Activated T-cell treated with anti-CD3 and anti-CD28 coated beads, Interleukin-2, amount 50 U/mL, for 24 hours (primary cell): Measurements from ENCODE around the gene NDUFA9.
A peak's percentile ranks its signal among the peaks of the same experiment; 100 is the strongest.

Source experiments
- DNase-seq: peaks from one replicate; pipeline ENCODE4 v3.0.0-alpha.2; 2020
- H3K27ac Mint-ChIP-seq: 2 replicates; pipeline ENCODE4 v1.8.0; 2020; ENCODE audit warnings: mild to moderate bottlenecking, mixed read lengths
- H3K27me3 Mint-ChIP-seq: 2 replicates; pipeline ENCODE4 v1.8.0; 2020; ENCODE audit warnings: mixed read lengths
- H3K36me3 Mint-ChIP-seq: 2 replicates; pipeline ENCODE4 v1.8.0; 2020; ENCODE audit warnings: low read depth, mixed read lengths
- H3K4me1 Mint-ChIP-seq: 2 replicates; pipeline ENCODE4 v1.8.0; 2020; ENCODE audit warnings: low read depth, mixed read lengths
- H3K4me3 Mint-ChIP-seq: 2 replicates; pipeline ENCODE4 v1.8.0; 2020; ENCODE audit warnings: mild to moderate bottlenecking, moderate library complexity, mixed read lengths
- H3K9me3 Mint-ChIP-seq: 2 replicates; pipeline ENCODE4 v1.8.0; 2020; ENCODE audit warnings: mixed read lengths

NDUFA9 gene

GRCh38 chr12:4648501-4649357 is at the start of gene NDUFA9, which contains the start of gene AKAP3:
NDUFA9 (plus strand) TSS chr12:4649114; CDS start chr12:4649127, 13 bp downstream.
AKAP3 (minus strand) TSS chr12:4649051; CDS start chr12:4638196, 10,855 bp downstream.
- H3K27me3 Mint-ChIP-seq, result no peaks in the 10 kb centered on the region
- peak within 1 kb of the TSS; percentile 99 for H3K27ac Mint-ChIP-seq
- H3K9me3 Mint-ChIP-seq, result no peaks in the 10 kb centered on the region
- DNase-seq, result peak; percentile 85
- peaks cover 56% of the 10 kb centered on the region for H3K4me1 Mint-ChIP-seq
- H3K4me3 Mint-ChIP-seq, result peak within 1 kb of the TSS; percentile 99
- peaks cover 39% of the 10 kb centered on the region for H3K36me3 Mint-ChIP-seq

GRCh38 chr12:4603421-4603820 is 45.5 kb upstream of the NDUFA9 start:
- Mint-ChIP-seq H3K9me3 (no peaks in the 10 kb centered on the region), H3K4me1 (peaks cover 18% of the 10 kb centered on the region), H3K27me3 (no peaks in the 10 kb centered on the region), H3K4me3 (no peak overlapping the region), H3K36me3 (peaks cover 14% of the 10 kb centered on the region), H3K27ac (no peak overlapping the region)
- DNase-seq, result no peak

GRCh38 chr12:4603946-4604345 is 45.0 kb upstream of the NDUFA9 start:
- Mint-ChIP-seq H3K4me1 (peaks cover 18% of the 10 kb centered on the region), H3K27ac (no peak overlapping the region), H3K4me3 (no peak overlapping the region), H3K36me3 (peaks cover 17% of the 10 kb centered on the region), H3K27me3 (no peaks in the 10 kb centered on the region), H3K9me3 (no peaks in the 10 kb centered on the region)
- DNase-seq, result no peak

GRCh38 chr12:4604684-4605193 is 44.2 kb upstream of the NDUFA9 start:
- Mint-ChIP-seq H3K4me3 (peak overlapping the region; percentile 94), H3K27me3 (no peaks in the 10 kb centered on the region), H3K4me1 (peaks cover 18% of the 10 kb centered on the region), H3K36me3 (peaks cover 23% of the 10 kb centered on the region), H3K27ac (peak overlapping the region; percentile 96), H3K9me3 (no peaks in the 10 kb centered on the region)
- peak; percentile 86 for DNase-seq

GRCh38 chr12:4607056-4607455 is 41.9 kb upstream of the NDUFA9 start:
- Mint-ChIP-seq H3K9me3 (no peaks in the 10 kb centered on the region), H3K4me3 (peak overlapping the region; percentile 30), H3K4me1 (peaks cover 18% of the 10 kb centered on the region), H3K27ac (no peak overlapping the region), H3K27me3 (no peaks in the 10 kb centered on the region), H3K36me3 (peaks cover 43% of the 10 kb centered on the region)
- no peak for DNase-seq

GRCh38 chr12:4609071-4609470 is 39.8 kb upstream of the NDUFA9 start:
- no peak for DNase-seq
- peaks cover 18% of the 10 kb centered on the region for H3K4me1 Mint-ChIP-seq

GRCh38 chr12:4610481-4610880 is 38.4 kb upstream of the NDUFA9 start:
- no peak for DNase-seq
- H3K27ac Mint-ChIP-seq, result peak overlapping the region; percentile 30
- H3K4me1 Mint-ChIP-seq, result peaks cover 14% of the 10 kb centered on the region
- H3K27me3 Mint-ChIP-seq, result no peaks in the 10 kb centered on the region
- H3K4me3 Mint-ChIP-seq, result no peak overlapping the region
- peaks cover 69% of the 10 kb centered on the region for H3K36me3 Mint-ChIP-seq
- no peaks in the 10 kb centered on the region for H3K9me3 Mint-ChIP-seq

More at GRCh38 chr12:4609071-4609470, 39.8 kb upstream of the NDUFA9 start:
- H3K27ac Mint-ChIP-seq, result no peak overlapping the region
- H3K36me3 Mint-ChIP-seq, result peaks cover 61% of the 10 kb centered on the region
- H3K27me3 Mint-ChIP-seq, result no peaks in the 10 kb centered on the region
- H3K4me3 Mint-ChIP-seq, result no peak overlapping the region
- H3K9me3 Mint-ChIP-seq, result no peaks in the 10 kb centered on the region

GRCh38 chr12:4615667-4616066 is 33.2 kb upstream of the NDUFA9 start:
- Mint-ChIP-seq H3K27me3 (no peaks in the 10 kb centered on the region), H3K9me3 (no peaks in the 10 kb centered on the region), H3K36me3 (peaks cover 50% of the 10 kb centered on the region), H3K27ac (no peak overlapping the region), H3K4me3 (no peak overlapping the region), H3K4me1 (no peaks in the 10 kb centered on the region)
- DNase-seq, result no peak

- Mint-ChIP-seq H3K36me3 (peaks cover 2% of the 10 kb centered on the region), H3K4me3 (no peak overlapping the region), H3K9me3 (no peaks in the 10 kb centered on the region), H3K4me1 (no peaks in the 10 kb centered on the region), H3K27ac (no peak overlapping the region), H3K27me3 (peaks cover 19% of the 10 kb centered on the region)
- DNase-seq, result no peak
These were observed 27.4 kb upstream of the NDUFA9 start for GRCh38 chr12:4621511-4621910.

GRCh38 chr12:4626543-4626942 is 22.4 kb upstream of the NDUFA9 start:
- no peak overlapping the region for H3K27ac Mint-ChIP-seq
- H3K36me3 Mint-ChIP-seq, result no peaks in the 10 kb centered on the region
- H3K4me3 Mint-ChIP-seq, result no peak overlapping the region
- DNase-seq, result no peak
- H3K4me1 Mint-ChIP-seq, result no peaks in the 10 kb centered on the region
- H3K9me3 Mint-ChIP-seq, result no peaks in the 10 kb centered on the region
- H3K27me3 Mint-ChIP-seq, result peaks cover 31% of the 10 kb centered on the region

- Mint-ChIP-seq H3K4me1 (no peaks in the 10 kb centered on the region), H3K27me3 (peaks cover 26% of the 10 kb centered on the region)
These were observed 20.5 kb upstream of the NDUFA9 start for GRCh38 chr12:4628406-4628805.

GRCh38 chr12:4630262-4630661 is 18.7 kb upstream of the NDUFA9 start:
- no peaks in the 10 kb centered on the region for H3K36me3 Mint-ChIP-seq
- H3K4me3 Mint-ChIP-seq, result no peak overlapping the region
- H3K27me3 Mint-ChIP-seq, result peaks cover 23% of the 10 kb centered on the region
- DNase-seq, result no peak
- H3K27ac Mint-ChIP-seq, result no peak overlapping the region
- no peaks in the 10 kb centered on the region for H3K4me1 Mint-ChIP-seq
- no peaks in the 10 kb centered on the region for H3K9me3 Mint-ChIP-seq

More at GRCh38 chr12:4628406-4628805, 20.5 kb upstream of the NDUFA9 start:
- Mint-ChIP-seq H3K36me3 (no peaks in the 10 kb centered on the region), H3K9me3 (no peaks in the 10 kb centered on the region), H3K27ac (no peak overlapping the region), H3K4me3 (no peak overlapping the region)
- no peak for DNase-seq

GRCh38 chr12:4643747-4644146 is 5.2 kb upstream of the NDUFA9 start:
- Mint-ChIP-seq H3K27ac (no peak overlapping the region), H3K36me3 (peaks cover 6% of the 10 kb centered on the region), H3K9me3 (no peaks in the 10 kb centered on the region), H3K4me3 (no peak overlapping the region), H3K4me1 (peaks cover 17% of the 10 kb centered on the region), H3K27me3 (no peaks in the 10 kb centered on the region)
- DNase-seq, result no peak

- no peaks in the 10 kb centered on the region for H3K9me3 Mint-ChIP-seq
- H3K4me3 Mint-ChIP-seq, result no peak overlapping the region
- no peaks in the 10 kb centered on the region for H3K27me3 Mint-ChIP-seq
- peaks cover 18% of the 10 kb centered on the region for H3K36me3 Mint-ChIP-seq
- DNase-seq, result no peak
- H3K4me1 Mint-ChIP-seq, result peaks cover 24% of the 10 kb centered on the region
- no peak overlapping the region for H3K27ac Mint-ChIP-seq
These were observed 3.9 kb upstream of the NDUFA9 start for GRCh38 chr12:4645023-4645422.

- H3K27me3 Mint-ChIP-seq, result no peaks in the 10 kb centered on the region
- peaks cover 50% of the 10 kb centered on the region for H3K4me1 Mint-ChIP-seq
- H3K27ac Mint-ChIP-seq, result peak overlapping the region; percentile 99
- peaks cover 33% of the 10 kb centered on the region for H3K36me3 Mint-ChIP-seq
- no peak for DNase-seq
- peak overlapping the region; percentile 99 for H3K4me3 Mint-ChIP-seq
- H3K9me3 Mint-ChIP-seq, result no peaks in the 10 kb centered on the region
These were observed 812 bp upstream of the NDUFA9 start for GRCh38 chr12:4648104-4648500.
